GM23338 (cell line): ENCODE data around the gene NAPA. TPM values are rescaled to one million over a fixed set of nuclear protein-coding genes. Genes with fewer than 3 reads are reported as not detected.

ENCODE experiments used
- ATAC-seq: fragments of 200-7000 bp; cut with Tn5 transposase; 3 replicates; pipeline ENCODE4 v1.9.1; 2020
- DNase-seq: peaks from one replicate; pipeline ENCODE4 v3.0.0-alpha.2; 2015; ENCODE audit warnings: low spot score
- H2AFZ ChIP-seq: fragments of 200-600 bp; sonication (generic); 2 replicates; pipeline ENCODE4 v1.8.0; 2016; ENCODE audit warnings: antibody characterized with exemption, mild to moderate bottlenecking, moderate library complexity
- H3F3A ChIP-seq: fragments of 200-600 bp; sonication (generic); replicated peaks from 2 replicates; pipeline ENCODE4 v1.8.0; 2017; ENCODE audit warnings: antibody characterized with exemption, mixed run types, low read depth
- H3K27ac ChIP-seq: fragments of 200-600 bp; sonication (generic); 2 replicates; pipeline ENCODE4 v1.6.1; 2016; ENCODE audit warnings: low read depth
- H3K27me3 ChIP-seq: fragments of 200-600 bp; sonication (generic); 2 replicates; pipeline ENCODE4 v1.8.0; 2016; ENCODE audit warnings: mild to moderate bottlenecking, mixed run types, moderate library complexity; ENCODE audit not compliant: insufficient read depth
- H3K36me3 ChIP-seq: fragments of 200-600 bp; sonication (generic); 2 replicates; pipeline ENCODE4 v1.8.0; 2016; ENCODE audit warnings: mild to moderate bottlenecking; ENCODE audit not compliant: insufficient read depth
- H3K4me1 ChIP-seq: fragments of 200-600 bp; sonication (generic); 2 replicates; pipeline ENCODE4 v1.8.0; 2016; ENCODE audit warnings: mild to moderate bottlenecking, moderate library complexity; ENCODE audit not compliant: insufficient read depth
- H3K4me2 ChIP-seq: fragments of 200-600 bp; sonication (generic); 2 replicates; pipeline ENCODE4 v1.7.1; 2017; ENCODE audit warnings: mixed run types
- H3K4me3 ChIP-seq: fragments of 200-600 bp; sonication (generic); 2 replicates; pipeline ENCODE4 v1.6.1; 2016; ENCODE audit warnings: mixed run types
- H3K79me2 ChIP-seq: fragments of 200-600 bp; sonication (generic); replicated peaks from 2 replicates; pipeline ENCODE4 v1.8.0; 2017; ENCODE audit warnings: mild to moderate bottlenecking; ENCODE audit not compliant: insufficient read depth
- H3K9me2 ChIP-seq: fragments of 200-600 bp; sonication (generic); 2 replicates; pipeline ENCODE4 v1.8.0; 2017; ENCODE audit not compliant: insufficient read depth
- H4K20me1 ChIP-seq: fragments of 200-600 bp; sonication (generic); replicated peaks from 2 replicates; pipeline ENCODE4 v1.8.0; 2017; ENCODE audit warnings: mild to moderate bottlenecking; ENCODE audit not compliant: insufficient read depth
- H3K27ac Mint-ChIP-seq: 2 replicates; pipeline ENCODE4 v1.8.0; 2020; ENCODE audit warnings: inconsistent platforms, mild to moderate bottlenecking, moderate library complexity, mixed read lengths
- H3K27me3 Mint-ChIP-seq: 3 replicates; pipeline ENCODE4 v1.8.0; 2022; ENCODE audit warnings: low read depth, mild to moderate bottlenecking, moderate library complexity, mixed read lengths, inconsistent platforms; ENCODE audit not compliant: insufficient read depth, poor library complexity
- H3K36me3 Mint-ChIP-seq: 3 replicates; pipeline ENCODE4 v1.8.0; 2021; ENCODE audit warnings: low read depth, mild to moderate bottlenecking, inconsistent platforms, moderate library complexity, mixed read lengths
- H3K4me1 Mint-ChIP-seq: 3 replicates; pipeline ENCODE4 v1.8.0; 2020; ENCODE audit warnings: mild to moderate bottlenecking, inconsistent platforms, mixed read lengths
- H3K4me3 Mint-ChIP-seq: 3 replicates; pipeline ENCODE4 v1.8.0; 2021; ENCODE audit warnings: moderate library complexity, mild to moderate bottlenecking, inconsistent platforms, mixed read lengths
- H3K9me3 Mint-ChIP-seq: 3 replicates; pipeline ENCODE4 v1.8.0; 2020; ENCODE audit warnings: moderate library complexity, mild to moderate bottlenecking, inconsistent platforms, mixed read lengths
- CREB1 ChIP-seq: fragments of 250-450 bp; sonication (Bioruptor Pico); IDR thresholded peaks from 2 replicates; pipeline ENCODE4 v1.5.0; 2020; ENCODE audit warnings: low read depth, mild to moderate bottlenecking, moderate library complexity
- ETS1 ChIP-seq: IDR thresholded peaks from 2 replicates; pipeline ENCODE4 v1.6.1; 2016; ENCODE audit warnings: antibody characterized with exemption
- EZH2 ChIP-seq: fragments of 200-600 bp; sonication (generic); IDR thresholded peaks from one replicate; pipeline ENCODE4 v1.8.0; 2017; ENCODE audit warnings: antibody characterized with exemption, mild to moderate bottlenecking, low read depth; ENCODE audit not compliant: unreplicated experiment
- EZH2phosphoT487 ChIP-seq: fragments of 200-600 bp; sonication (generic); IDR thresholded peaks from one replicate; pipeline ENCODE4 v1.8.1; 2018; ENCODE audit warnings: antibody characterized with exemption; ENCODE audit not compliant: unreplicated experiment
- JUNB ChIP-seq: IDR thresholded peaks from one replicate; pipeline ENCODE4 v1.6.1; 2016; ENCODE audit warnings: antibody characterized with exemption; ENCODE audit not compliant: unreplicated experiment
- POLR2AphosphoS5 ChIP-seq: IDR thresholded peaks from 2 replicates; pipeline ENCODE4 v1.6.1; 2016; ENCODE audit warnings: antibody characterized with exemption, low read depth
- ZNF462 ChIP-seq: fragments of 250-450 bp; sonication (Bioruptor Pico); IDR thresholded peaks from 2 replicates; pipeline ENCODE4 v1.5.0; 2020; ENCODE audit warnings: mild to moderate bottlenecking, moderate library complexity
- polyA plus RNA-seq: library from polyadenylated mRNA; unstranded; fragments of >200 nt; fragmentation: Nextera tagmentation; extraction: Ambion mirVana; gene quantifications from 2 replicates; pipeline ENCODE4 v1.2.1, GENCODE V29; 2016
- total RNA-seq: library from RNA; depleted of rRNA; stranded (reverse); fragments of >200 nt; shearing (Covaris generic); gene quantifications from 2 replicates; pipeline ENCODE4 v1.2.3, GENCODE V29; 2014

Gene NAPA
- total and polyA plus RNA-seq, 2 experiments from 2014 or later = 52.0 to 72.1 TPM

- Mint-ChIP-seq H3K27ac (no peak overlapping the region), H3K4me1 (0 out of 3 replicates have a peak, but pooled peaks cover 2% of the 10 kb centered on the region), H3K4me3 (no peak overlapping the region), H3K27me3 (peaks cover 2% of the 10 kb centered on the region), H3K36me3 (no peaks in the 10 kb centered on the region), H3K9me3 (no peaks in the 10 kb centered on the region)
- no peak for ATAC-seq
- no peaks in the 10 kb centered on the region for H3K36me3 ChIP-seq
- no peak for DNase-seq
- H3K4me3 ChIP-seq = no peak overlapping the region
- no peak overlapping the region for H3K4me2 ChIP-seq
- no peak overlapping the region for H3K27ac ChIP-seq
- no peaks in the 10 kb centered on the region for H3K9me2 ChIP-seq
- no peaks in the 10 kb centered on the region for H3K79me2 ChIP-seq
- no peaks in the 10 kb centered on the region for H4K20me1 ChIP-seq
- no peaks in the 10 kb centered on the region; the same call in 1 of the 2 replicates for H3F3A ChIP-seq
- H3K27me3 ChIP-seq = no peaks in the 10 kb centered on the region
- H3K4me1 ChIP-seq = no peaks in the 10 kb centered on the region
- TF ChIP-seq JUNB = no peak
- TF ChIP-seq ZNF462 (CRISPR knock-in tag) = no peak
- TF ChIP-seq POLR2AphosphoS5 = no peak
- TF ChIP-seq CREB1 (CRISPR knock-in tag) = no peak
- peak overlapping the region; percentile 72; the same call in 1 of the 2 replicates for H2AFZ ChIP-seq
These were observed 32.3 kb upstream of the NAPA start for GRCh38 chr19:47547199-47547598.

GRCh38 chr19:47545061-47545948, 30.4 kb upstream of the NAPA start:
- H3K4me3 Mint-ChIP-seq = no peak overlapping the region
- Histone ChIP-seq H4K20me1 (no peaks in the 10 kb centered on the region), H2AFZ (peak overlapping the region; percentile 93), H3K79me2 (no peaks in the 10 kb centered on the region), H3K4me1 (no peaks in the 10 kb centered on the region), H3K27me3 (no peaks in the 10 kb centered on the region), H3F3A (no peaks in the 10 kb centered on the region; the same call in 1 of the 2 replicates), H3K4me3 (no peak overlapping the region), H3K9me2 (no peaks in the 10 kb centered on the region), H3K4me2 (peak overlapping the region; percentile 48; the same call in 1 of the 2 replicates), H3K27ac (peak overlapping the region; percentile 63; the same call in 1 of the 2 replicates), H3K36me3 (no peaks in the 10 kb centered on the region)
- H3K27ac Mint-ChIP-seq = no peak overlapping the region
- ATAC-seq = peak; percentile 75
- TF ChIP-seq POLR2AphosphoS5 (no peak), EZH2phosphoT487 (no peak), EZH2 (no peak), ETS1 (no peak)
- no peaks in the 10 kb centered on the region for H3K9me3 Mint-ChIP-seq
- H3K27me3 Mint-ChIP-seq = peaks cover 2% of the 10 kb centered on the region
- peaks cover 6% of the 10 kb centered on the region; the same call in 1 of the 3 replicates for H3K4me1 Mint-ChIP-seq
- DNase-seq = peak; percentile 62
- H3K36me3 Mint-ChIP-seq = no peaks in the 10 kb centered on the region
